ENCODE results near the gene CENPH. TPM values are rescaled to one million over a fixed set of nuclear protein-coding genes. Genes with fewer than 3 reads are reported as not detected.

CENPH gene
- total and polyA plus RNA-seq, 2 of the 13 experiments (the other 11 are each of a cell fraction or from before 2014, with no cell fraction given): 11.2 to 28.8 TPM

DNA sequence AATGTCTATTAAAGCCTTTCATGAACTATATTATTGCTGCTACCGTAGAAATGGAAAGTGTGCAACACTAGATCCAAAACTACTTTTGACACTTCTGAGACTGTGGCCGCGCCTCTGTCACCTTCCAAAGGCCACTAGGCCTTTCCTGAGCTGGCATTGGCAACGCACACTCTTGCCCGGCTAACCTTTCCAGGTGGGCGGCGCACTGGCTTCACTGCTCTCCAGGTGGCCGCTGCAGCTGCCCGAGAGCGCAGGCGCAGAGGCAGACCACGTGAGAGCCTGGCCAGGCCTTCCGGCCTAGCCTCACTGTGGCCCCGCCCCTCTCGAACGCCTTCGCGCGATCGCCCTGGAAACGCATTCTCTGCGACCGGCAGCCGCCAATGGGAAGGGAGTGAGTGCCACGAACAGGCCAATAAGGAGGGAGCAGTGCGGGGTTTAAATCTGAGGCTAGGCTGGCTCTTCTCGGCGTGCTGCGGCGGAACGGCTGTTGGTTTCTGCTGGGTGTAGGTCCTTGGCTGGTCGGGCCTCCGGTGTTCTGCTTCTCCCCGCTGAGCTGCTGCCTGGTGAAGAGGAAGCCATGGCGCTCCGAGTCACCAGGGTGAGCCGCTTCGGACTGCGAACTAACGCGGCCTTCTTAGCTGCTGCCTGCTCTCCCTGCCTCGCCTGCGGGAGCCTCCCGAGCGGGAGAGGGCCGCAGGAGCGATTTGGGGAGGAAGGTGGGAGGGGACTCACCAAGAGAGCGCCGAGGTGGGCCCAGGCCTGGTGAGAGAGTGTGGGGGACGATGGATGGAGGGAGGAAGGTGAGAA is 22.5 kb upstream of the CENPH start, which contains the start of gene CCNB1 (continued):
- TF ChIP-seq RFX5 (IDR thresholded peaks at IDR 0.05; ENCODE audit: low read depth, low read length) (peak; percentile 88), ZSCAN30 (CRISPR knock-in tag; IDR thresholded peaks at IDR 0.05) (no peak), SNAPC2 (CRISPR knock-in tag; IDR thresholded peaks at IDR 0.05) (0 out of 2 replicates have a peak, but pooled peaks have one; percentile 58), ZNF205 (CRISPR knock-in tag; IDR thresholded peaks at IDR 0.05) (peak; percentile 7; the same call in 1 of the 2 replicates), POLR2G (IDR thresholded peaks at IDR 0.05; ENCODE audit: low read depth, low read length) (peak; percentile 90), ZNF280D (CRISPR knock-in tag; IDR thresholded peaks at IDR 0.05) (peak; percentile 48; the same call in 1 of the 2 replicates), ZNF580 (CRISPR knock-in tag; IDR thresholded peaks at IDR 0.05; ENCODE audit: borderline replicate concordance, low read depth) (peak; percentile 86; the same call in 1 of the 2 replicates), ZNF350 (CRISPR knock-in tag; IDR thresholded peaks at IDR 0.05; ENCODE audit: borderline replicate concordance, low read depth) (peak; percentile 75; the same call in 1 of the 2 replicates), ZNF790 (CRISPR knock-in tag; IDR thresholded peaks at IDR 0.05; ENCODE audit: borderline replicate concordance) (no peak), NONO (IDR thresholded peaks at IDR 0.05) (no peak), NONO (CRISPR knock-in tag; conservative IDR thresholded peaks at IDR 0.05) (peak; percentile 84), HOXD1 (CRISPR knock-in tag; IDR thresholded peaks at IDR 0.05) (peak; percentile 67; the same call in 1 of the 2 replicates), SRSF9 (IDR thresholded peaks at IDR 0.05; ENCODE audit: borderline replicate concordance, insufficient read depth, low read depth, low read length, poor library complexity, severe bottlenecking) (no peak), ZGPAT (CRISPR knock-in tag; IDR thresholded peaks at IDR 0.05) (peak; percentile 60), NFYC (CRISPR knock-in tag; IDR thresholded peaks at IDR 0.05) (peak; percentile 95)
- TF ChIP-seq, protein P1, sequence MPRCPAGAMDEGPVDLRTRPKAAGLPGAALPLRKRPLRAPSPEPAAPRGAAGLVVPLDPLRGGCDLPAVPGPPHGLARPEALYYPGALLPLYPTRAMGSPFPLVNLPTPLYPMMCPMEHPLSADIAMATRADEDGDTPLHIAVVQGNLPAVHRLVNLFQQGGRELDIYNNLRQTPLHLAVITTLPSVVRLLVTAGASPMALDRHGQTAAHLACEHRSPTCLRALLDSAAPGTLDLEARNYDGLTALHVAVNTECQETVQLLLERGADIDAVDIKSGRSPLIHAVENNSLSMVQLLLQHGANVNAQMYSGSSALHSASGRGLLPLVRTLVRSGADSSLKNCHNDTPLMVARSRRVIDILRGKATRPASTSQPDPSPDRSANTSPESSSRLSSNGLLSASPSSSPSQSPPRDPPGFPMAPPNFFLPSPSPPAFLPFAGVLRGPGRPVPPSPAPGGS (CRISPR knock-in tag; IDR thresholded peaks at IDR 0.05): no peak; the same call in 1 of the 2 replicates
- TF ChIP-seq, protein P2, sequence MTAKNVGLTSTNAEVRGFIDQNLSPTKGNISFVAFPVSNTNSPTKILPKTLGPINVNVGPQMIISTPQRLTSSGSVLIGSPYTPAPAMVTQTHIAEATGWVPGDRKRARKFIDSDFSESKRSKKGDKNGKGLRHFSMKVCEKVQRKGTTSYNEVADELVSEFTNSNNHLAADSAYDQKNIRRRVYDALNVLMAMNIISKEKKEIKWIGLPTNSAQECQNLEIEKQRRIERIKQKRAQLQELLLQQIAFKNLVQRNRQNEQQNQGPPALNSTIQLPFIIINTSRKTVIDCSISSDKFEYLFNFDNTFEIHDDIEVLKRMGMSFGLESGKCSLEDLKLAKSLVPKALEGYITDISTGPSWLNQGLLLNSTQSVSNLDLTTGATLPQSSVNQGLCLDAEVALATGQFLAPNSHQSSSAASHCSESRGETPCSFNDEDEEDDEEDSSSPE (CRISPR knock-in tag; IDR thresholded peaks at IDR 0.05): peak; percentile 96
- TF ChIP-seq, protein P3, sequence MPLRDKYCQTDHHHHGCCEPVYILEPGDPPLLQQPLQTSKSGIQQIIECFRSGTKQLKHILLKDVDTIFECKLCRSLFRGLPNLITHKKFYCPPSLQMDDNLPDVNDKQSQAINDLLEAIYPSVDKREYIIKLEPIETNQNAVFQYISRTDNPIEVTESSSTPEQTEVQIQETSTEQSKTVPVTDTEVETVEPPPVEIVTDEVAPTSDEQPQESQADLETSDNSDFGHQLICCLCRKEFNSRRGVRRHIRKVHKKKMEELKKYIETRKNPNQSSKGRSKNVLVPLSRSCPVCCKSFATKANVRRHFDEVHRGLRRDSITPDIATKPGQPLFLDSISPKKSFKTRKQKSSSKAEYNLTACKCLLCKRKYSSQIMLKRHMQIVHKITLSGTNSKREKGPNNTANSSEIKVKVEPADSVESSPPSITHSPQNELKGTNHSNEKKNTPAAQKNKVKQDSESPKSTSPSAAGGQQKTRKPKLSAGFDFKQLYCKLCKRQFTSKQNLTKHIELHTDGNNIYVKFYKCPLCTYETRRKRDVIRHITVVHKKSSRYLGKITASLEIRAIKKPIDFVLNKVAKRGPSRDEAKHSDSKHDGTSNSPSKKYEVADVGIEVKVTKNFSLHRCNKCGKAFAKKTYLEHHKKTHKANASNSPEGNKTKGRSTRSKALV (CRISPR knock-in tag; IDR thresholded peaks at IDR 0.05): peak; percentile 59; the same call in 1 of the 2 replicates

Measured in HepG2 (cell line).